Measurements from ENCODE around the gene GASK1A.
A peak's percentile ranks its signal among the peaks of the same experiment; 100 is the strongest.

GASK1A gene

DNA sequence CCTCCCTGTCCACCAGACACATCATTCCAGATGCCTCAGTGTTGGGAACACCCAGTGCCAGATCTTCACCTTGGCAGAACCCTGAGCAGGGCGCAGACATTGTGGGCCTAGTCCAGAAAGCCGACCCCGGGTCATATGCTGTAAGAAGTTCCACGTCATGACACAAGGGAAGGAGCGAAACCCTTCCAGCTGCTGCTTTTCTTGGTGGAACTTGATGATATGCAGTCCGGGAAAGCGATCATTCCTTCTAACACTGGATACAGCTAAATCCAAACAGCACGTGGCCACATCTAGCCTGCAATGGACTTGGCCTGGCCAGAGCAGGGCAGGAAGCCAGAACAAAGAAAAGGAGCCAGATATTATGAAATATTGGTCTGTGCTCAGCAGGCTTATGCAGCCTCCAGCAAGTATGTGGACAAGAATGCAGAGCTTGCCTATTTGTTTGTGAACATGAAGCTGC, 22.0 kb downstream of the GASK1A start:
- Histone ChIP-seq H3K9ac (ENCODE audit: low read length) (peak overlapping the region; percentile 81), H3K36me3 (ENCODE audit: control insufficient read depth, insufficient read depth, low read length, severe bottlenecking) (no peaks in the 10 kb centered on the region), H3K27me3 (replicated peaks; ENCODE audit: control insufficient read depth, insufficient read depth, low read length) (no peaks in the 10 kb centered on the region), H3K9me3 (ENCODE audit: control insufficient read depth, low read length) (no peaks in the 10 kb centered on the region), H3K4me3 (ENCODE audit: low read length) (peak overlapping the region; percentile 76), H3K4me1 (ENCODE audit: control insufficient read depth, insufficient read depth, low read length) (peaks cover 59% of the 10 kb centered on the region)
- DNase-seq (ENCODE audit: low read depth): peak; percentile 96

DNA sequence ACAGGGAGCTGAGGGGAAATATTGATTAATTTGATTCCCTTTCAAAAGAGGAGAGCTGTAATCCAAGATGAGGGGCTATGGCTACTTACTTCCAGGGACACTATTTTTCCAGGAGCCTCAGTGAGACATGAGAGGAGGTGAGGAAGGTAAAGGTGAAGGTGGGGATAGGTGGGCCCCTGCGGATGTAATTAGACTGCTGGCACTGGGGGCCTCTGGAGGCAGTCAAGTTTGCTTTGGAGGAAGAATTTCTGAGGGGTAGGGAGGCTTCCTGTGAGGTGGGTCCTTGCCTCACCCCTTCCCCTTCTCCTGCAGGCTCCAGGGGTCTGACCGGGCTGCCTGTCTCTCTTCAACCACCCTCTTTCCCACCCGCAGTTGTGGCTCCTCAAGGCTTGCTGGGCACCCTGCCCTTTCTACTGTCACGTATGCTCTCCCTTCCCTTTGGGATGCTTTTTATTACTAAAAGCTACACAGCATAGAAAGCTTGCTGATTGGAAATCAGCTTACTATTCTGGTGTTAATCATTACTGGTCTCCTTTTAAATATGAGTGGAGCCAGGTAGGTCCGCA, 22.5 kb downstream of the GASK1A start:
- H3K9me3 ChIP-seq (ENCODE audit: control insufficient read depth, low read length): no peaks in the 10 kb centered on the region
- H3K4me1 ChIP-seq (ENCODE audit: control insufficient read depth, insufficient read depth, low read length): peaks cover 55% of the 10 kb centered on the region
- DNase-seq (ENCODE audit: low read depth): peak; percentile 4
- H3K27me3 ChIP-seq (replicated peaks; ENCODE audit: control insufficient read depth, insufficient read depth, low read length): no peaks in the 10 kb centered on the region
- peak overlapping the region; percentile 76 for H3K4me3 ChIP-seq (ENCODE audit: low read length)
- H3K9ac ChIP-seq (ENCODE audit: low read length): peak overlapping the region; percentile 81
- no peaks in the 10 kb centered on the region for H3K36me3 ChIP-seq (ENCODE audit: control insufficient read depth, insufficient read depth, low read length, severe bottlenecking)

DNA sequence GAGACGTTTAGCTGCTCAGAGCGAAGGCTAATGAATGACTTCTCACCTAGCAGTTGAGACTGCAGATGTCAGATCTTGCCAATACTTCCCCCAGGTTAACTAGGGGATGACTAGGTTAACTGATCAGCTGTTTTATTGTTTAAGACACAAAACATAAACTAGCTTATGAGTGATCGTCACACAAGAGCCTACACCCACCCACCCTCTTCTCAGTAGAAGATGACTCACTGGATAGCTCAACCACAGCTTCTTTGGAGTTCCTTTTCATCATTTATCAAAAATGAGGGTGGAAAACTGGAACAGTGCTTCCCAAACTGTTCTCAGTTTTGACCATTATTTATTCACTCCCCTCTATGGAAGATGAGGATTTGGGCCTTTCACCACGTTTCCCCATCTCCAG, 25.2 kb downstream of the GASK1A start:
- no peak overlapping the region for H3K4me3 ChIP-seq (ENCODE audit: low read length)
- no peaks in the 10 kb centered on the region for H3K9me3 ChIP-seq (ENCODE audit: control insufficient read depth, low read length)
- H3K36me3 ChIP-seq (ENCODE audit: control insufficient read depth, insufficient read depth, low read length, severe bottlenecking): no peaks in the 10 kb centered on the region
- no peaks in the 10 kb centered on the region for H3K27me3 ChIP-seq (replicated peaks; ENCODE audit: control insufficient read depth, insufficient read depth, low read length)
- H3K9ac ChIP-seq (ENCODE audit: low read length): no peak overlapping the region
- peak; percentile 16 for DNase-seq (ENCODE audit: low read depth)
- H3K4me1 ChIP-seq (ENCODE audit: control insufficient read depth, insufficient read depth, low read length): peaks cover 46% of the 10 kb centered on the region

DNA sequence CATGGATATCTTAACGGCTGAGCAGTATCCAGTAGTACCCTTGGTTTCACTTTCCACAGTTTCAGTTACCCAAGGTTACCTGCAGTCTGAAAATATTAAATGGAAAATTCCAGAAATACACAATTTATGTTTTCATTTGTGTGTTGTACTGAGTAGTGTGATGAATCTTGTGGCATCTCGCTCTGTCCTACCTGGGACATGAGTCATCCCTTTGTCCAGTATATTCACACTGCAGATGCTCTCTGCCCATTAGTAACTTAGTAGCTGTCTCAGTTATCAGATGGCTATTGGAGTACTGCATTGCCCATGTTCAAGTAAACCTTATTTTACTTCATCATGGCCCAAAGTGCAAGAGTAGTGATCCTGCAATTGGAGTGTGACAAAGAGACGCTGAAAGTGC, 26.1 kb downstream of the GASK1A start:
- H3K27me3 ChIP-seq (replicated peaks; ENCODE audit: control insufficient read depth, insufficient read depth, low read length): peaks cover 6% of the 10 kb centered on the region

DNA sequence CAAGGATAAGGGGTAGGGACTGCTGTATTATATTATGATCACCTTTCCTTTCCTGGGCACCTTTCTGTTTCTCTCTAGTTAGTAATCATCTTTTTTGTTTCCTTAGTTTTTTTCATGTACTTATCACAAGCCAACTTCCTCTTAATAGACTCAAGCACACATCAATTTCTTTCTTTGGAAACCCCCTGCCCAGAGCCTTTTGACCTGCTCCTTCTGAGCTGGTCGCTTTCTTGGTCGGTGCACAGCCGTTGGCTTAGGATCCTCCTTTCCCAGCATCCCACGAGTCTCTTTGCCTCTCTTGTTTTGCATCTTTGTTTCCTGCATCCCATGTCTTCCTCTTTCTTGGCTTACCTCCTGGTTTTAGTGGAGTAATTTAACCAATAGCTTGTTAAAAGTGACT, 26.9 kb downstream of the GASK1A start:
- Histone ChIP-seq H3K27me3 (replicated peaks; ENCODE audit: control insufficient read depth, insufficient read depth, low read length) (peaks cover 6% of the 10 kb centered on the region), H3K9me3 (ENCODE audit: control insufficient read depth, low read length) (no peaks in the 10 kb centered on the region), H3K4me3 (ENCODE audit: low read length) (no peak overlapping the region), H3K36me3 (ENCODE audit: control insufficient read depth, insufficient read depth, low read length, severe bottlenecking) (no peaks in the 10 kb centered on the region), H3K9ac (ENCODE audit: low read length) (no peak overlapping the region), H3K4me1 (ENCODE audit: control insufficient read depth, insufficient read depth, low read length) (peaks cover 29% of the 10 kb centered on the region)
- DNase-seq (ENCODE audit: low read depth): no peak

More for the DNA sequence above, 26.1 kb downstream of the GASK1A start:
- H3K4me1 ChIP-seq (ENCODE audit: control insufficient read depth, insufficient read depth, low read length): peaks cover 36% of the 10 kb centered on the region
- H3K4me3 ChIP-seq (ENCODE audit: low read length): no peak overlapping the region
- H3K9me3 ChIP-seq (ENCODE audit: control insufficient read depth, low read length): no peaks in the 10 kb centered on the region
- H3K9ac ChIP-seq (ENCODE audit: low read length): no peak overlapping the region
- no peak for DNase-seq (ENCODE audit: low read depth)
- no peaks in the 10 kb centered on the region for H3K36me3 ChIP-seq (ENCODE audit: control insufficient read depth, insufficient read depth, low read length, severe bottlenecking)

DNA sequence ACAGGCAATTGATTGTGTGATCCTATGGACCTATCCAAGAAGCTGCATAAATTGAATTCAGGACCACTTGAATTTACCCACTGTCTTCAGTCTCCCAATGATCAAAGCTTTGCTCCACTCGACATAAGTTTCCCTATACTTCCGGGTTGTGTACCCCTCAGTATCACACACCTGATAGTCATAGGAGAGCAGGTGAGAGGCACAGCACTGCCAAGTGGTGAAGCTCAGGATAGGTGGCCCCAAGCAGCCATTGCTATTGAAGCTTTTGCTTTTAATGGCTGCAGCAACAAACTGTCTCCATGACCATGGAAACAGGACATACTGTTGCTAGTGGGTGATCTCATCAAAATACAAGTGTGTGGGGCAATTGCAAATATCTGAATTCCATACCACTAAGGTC, 27.7 kb downstream of the GASK1A start:
- no peak for DNase-seq (ENCODE audit: low read depth)
- Histone ChIP-seq H3K4me1 (ENCODE audit: control insufficient read depth, insufficient read depth, low read length) (peaks cover 22% of the 10 kb centered on the region), H3K4me3 (ENCODE audit: low read length) (no peak overlapping the region), H3K27me3 (replicated peaks; ENCODE audit: control insufficient read depth, insufficient read depth, low read length) (peaks cover 6% of the 10 kb centered on the region), H3K9me3 (ENCODE audit: control insufficient read depth, low read length) (no peaks in the 10 kb centered on the region), H3K36me3 (ENCODE audit: control insufficient read depth, insufficient read depth, low read length, severe bottlenecking) (no peaks in the 10 kb centered on the region), H3K9ac (ENCODE audit: low read length) (no peak overlapping the region)

DNA sequence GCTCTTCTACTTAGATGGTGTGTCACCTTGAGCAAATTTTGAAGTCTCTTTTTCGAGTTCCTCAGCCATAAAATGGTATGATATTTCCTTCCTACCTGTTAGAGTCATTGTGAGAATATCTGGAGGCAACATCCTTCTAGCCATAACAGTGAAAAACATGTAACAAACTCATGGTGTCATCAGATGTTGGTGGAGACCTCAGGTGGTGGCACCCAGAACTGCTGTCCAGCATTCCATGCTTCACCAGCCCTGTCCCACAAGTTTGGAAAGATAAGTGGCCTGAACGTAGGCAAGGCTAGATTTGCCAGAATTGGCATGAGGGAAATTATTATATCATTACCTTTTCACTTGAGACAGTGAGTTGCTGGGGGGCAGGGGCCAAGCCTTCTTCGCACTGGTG, 30.4 kb downstream of the GASK1A start:
- no peaks in the 10 kb centered on the region for H3K9me3 ChIP-seq (ENCODE audit: control insufficient read depth, low read length)
- no peak for DNase-seq (ENCODE audit: low read depth)
- H3K4me1 ChIP-seq (ENCODE audit: control insufficient read depth, insufficient read depth, low read length): peaks cover 3% of the 10 kb centered on the region
- no peak overlapping the region for H3K9ac ChIP-seq (ENCODE audit: low read length)
- H3K27me3 ChIP-seq (replicated peaks; ENCODE audit: control insufficient read depth, insufficient read depth, low read length): peaks cover 6% of the 10 kb centered on the region
- H3K4me3 ChIP-seq (ENCODE audit: low read length): no peak overlapping the region
- no peaks in the 10 kb centered on the region for H3K36me3 ChIP-seq (ENCODE audit: control insufficient read depth, insufficient read depth, low read length, severe bottlenecking)

DNA sequence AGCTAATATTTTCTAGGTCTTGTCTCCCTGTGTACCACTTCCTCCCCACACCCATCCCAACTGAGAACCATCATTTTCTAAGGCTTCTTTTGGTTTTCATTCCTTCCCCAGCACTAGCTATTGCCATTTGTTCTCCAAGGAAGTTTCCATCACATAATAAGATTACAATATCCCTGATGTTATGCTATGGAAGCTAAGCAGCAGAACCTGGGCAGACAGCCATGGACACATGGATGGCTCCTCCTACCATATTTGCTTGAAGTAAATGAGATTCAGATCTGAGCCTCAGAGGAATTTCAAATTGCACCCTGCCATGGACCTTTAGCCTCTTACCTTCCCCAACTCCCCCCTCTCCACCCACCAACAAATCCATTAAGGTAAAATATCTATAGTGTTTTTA, 31.5 kb downstream of the GASK1A start:
- no peak overlapping the region for H3K9ac ChIP-seq (ENCODE audit: low read length)
- no peak for DNase-seq (ENCODE audit: low read depth)

DNA sequence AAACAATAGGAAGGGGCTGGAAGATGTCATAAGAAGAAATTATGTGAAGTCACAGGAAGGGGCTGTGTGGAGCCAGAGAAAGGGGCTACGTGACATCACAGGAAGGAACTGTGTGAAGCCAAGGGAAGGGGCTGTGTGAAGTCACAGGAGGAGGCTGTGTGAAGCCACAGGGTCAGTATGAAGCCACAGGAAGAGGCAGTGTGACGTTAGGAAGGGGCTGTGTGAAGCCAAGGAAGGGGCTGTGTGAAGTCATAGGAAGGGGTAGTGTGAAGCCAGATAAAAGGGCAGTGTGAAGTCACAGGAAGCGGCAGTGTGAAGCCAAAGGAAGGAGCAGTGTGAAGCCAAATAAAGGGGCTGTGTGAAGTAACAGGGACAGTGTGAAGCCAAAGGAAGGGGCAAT, 32.5 kb downstream of the GASK1A start:
- DNase-seq (ENCODE audit: low read depth): no peak
- Histone ChIP-seq H3K9ac (ENCODE audit: low read length) (no peak overlapping the region), H3K27me3 (replicated peaks; ENCODE audit: control insufficient read depth, insufficient read depth, low read length) (peaks cover 6% of the 10 kb centered on the region), H3K36me3 (ENCODE audit: control insufficient read depth, insufficient read depth, low read length, severe bottlenecking) (no peaks in the 10 kb centered on the region), H3K4me1 (ENCODE audit: control insufficient read depth, insufficient read depth, low read length) (no peaks in the 10 kb centered on the region), H3K9me3 (ENCODE audit: control insufficient read depth, low read length) (no peaks in the 10 kb centered on the region), H3K4me3 (ENCODE audit: low read length) (no peak overlapping the region)

More for the DNA sequence above, 31.5 kb downstream of the GASK1A start:
- H3K4me3 ChIP-seq (ENCODE audit: low read length): no peak overlapping the region
- H3K4me1 ChIP-seq (ENCODE audit: control insufficient read depth, insufficient read depth, low read length): no peaks in the 10 kb centered on the region
- H3K36me3 ChIP-seq (ENCODE audit: control insufficient read depth, insufficient read depth, low read length, severe bottlenecking): no peaks in the 10 kb centered on the region
- peaks cover 6% of the 10 kb centered on the region for H3K27me3 ChIP-seq (replicated peaks; ENCODE audit: control insufficient read depth, insufficient read depth, low read length)
- no peaks in the 10 kb centered on the region for H3K9me3 ChIP-seq (ENCODE audit: control insufficient read depth, low read length)

DNA sequence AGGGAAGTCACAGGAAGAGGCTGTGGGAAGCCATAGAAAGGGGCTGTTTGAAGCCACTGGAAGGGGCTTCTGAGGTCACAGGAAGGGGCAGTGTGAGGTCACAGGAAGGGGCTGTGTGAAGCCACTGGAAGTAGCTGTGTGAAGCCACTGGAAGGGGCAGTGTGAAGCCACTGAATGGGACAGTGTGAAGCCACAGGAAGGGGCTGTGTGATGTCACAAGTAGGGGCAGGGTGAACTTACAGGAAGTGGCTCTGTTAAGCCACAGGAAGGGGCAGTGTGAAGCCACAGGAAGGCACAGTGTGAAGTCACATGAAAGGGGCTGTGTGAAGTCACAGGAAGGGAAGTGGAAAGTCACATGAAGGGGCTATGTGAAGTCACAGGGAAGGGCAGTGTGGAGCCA, 33.1 kb downstream of the GASK1A start:
- H3K4me1 ChIP-seq (ENCODE audit: control insufficient read depth, insufficient read depth, low read length): no peaks in the 10 kb centered on the region
- no peaks in the 10 kb centered on the region for H3K36me3 ChIP-seq (ENCODE audit: control insufficient read depth, insufficient read depth, low read length, severe bottlenecking)
- no peak overlapping the region for H3K9ac ChIP-seq (ENCODE audit: low read length)
- peaks cover 6% of the 10 kb centered on the region for H3K27me3 ChIP-seq (replicated peaks; ENCODE audit: control insufficient read depth, insufficient read depth, low read length)
- no peaks in the 10 kb centered on the region for H3K9me3 ChIP-seq (ENCODE audit: control insufficient read depth, low read length)
- no peak overlapping the region for H3K4me3 ChIP-seq (ENCODE audit: low read length)
- no peak for DNase-seq (ENCODE audit: low read depth)

DNA sequence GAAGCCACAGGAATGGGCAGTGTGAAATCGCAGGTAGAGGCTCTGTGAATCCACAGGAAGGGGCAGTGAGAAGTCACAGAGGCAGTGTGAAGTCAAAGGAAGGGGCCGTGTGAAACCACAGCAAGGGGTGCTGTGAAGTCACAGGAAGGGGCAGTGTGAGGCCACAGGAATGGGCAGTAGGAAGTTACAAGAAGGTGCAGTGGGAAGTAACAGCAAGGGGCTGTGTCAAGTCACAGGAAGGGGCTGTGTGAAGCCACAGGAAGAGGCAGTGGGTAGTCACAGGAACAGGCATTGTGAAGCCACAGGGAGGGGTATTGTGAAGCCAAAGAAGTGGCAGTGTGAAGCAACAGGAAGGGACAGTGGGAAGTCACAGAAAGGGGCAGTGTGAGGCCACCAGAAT, 34.1 kb downstream of the GASK1A start:
- Histone ChIP-seq H3K9ac (ENCODE audit: low read length) (no peak overlapping the region), H3K4me1 (ENCODE audit: control insufficient read depth, insufficient read depth, low read length) (peaks cover 4% of the 10 kb centered on the region), H3K4me3 (ENCODE audit: low read length) (no peak overlapping the region), H3K9me3 (ENCODE audit: control insufficient read depth, low read length) (no peaks in the 10 kb centered on the region), H3K27me3 (replicated peaks; ENCODE audit: control insufficient read depth, insufficient read depth, low read length) (peaks cover 6% of the 10 kb centered on the region), H3K36me3 (ENCODE audit: control insufficient read depth, insufficient read depth, low read length, severe bottlenecking) (no peaks in the 10 kb centered on the region)
- no peak for DNase-seq (ENCODE audit: low read depth)

DNA sequence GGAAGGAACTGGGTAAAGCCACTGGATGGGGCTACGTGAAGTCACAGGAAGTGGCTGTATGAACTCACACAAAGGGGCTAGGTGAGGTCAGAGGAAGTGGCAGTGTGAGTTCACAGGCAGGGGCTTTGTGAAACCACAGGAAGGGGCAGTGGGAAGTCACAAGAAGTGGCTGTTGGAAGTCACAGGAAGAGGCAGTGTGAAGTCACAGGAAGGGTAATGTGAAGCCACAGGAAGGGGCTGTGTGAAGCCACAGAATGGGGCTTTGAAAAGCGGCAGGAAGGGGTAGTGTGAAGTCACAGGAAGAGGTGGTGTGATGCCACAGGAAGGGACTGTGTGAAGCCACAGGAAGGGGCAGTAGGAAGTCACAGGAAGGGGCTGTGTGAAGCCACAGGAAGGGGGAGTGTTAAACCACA, 34.6 kb downstream of the GASK1A start:
- H3K9me3 ChIP-seq (ENCODE audit: control insufficient read depth, low read length): no peaks in the 10 kb centered on the region
- H3K36me3 ChIP-seq (ENCODE audit: control insufficient read depth, insufficient read depth, low read length, severe bottlenecking): no peaks in the 10 kb centered on the region
- H3K27me3 ChIP-seq (replicated peaks; ENCODE audit: control insufficient read depth, insufficient read depth, low read length): peaks cover 6% of the 10 kb centered on the region
- no peak overlapping the region for H3K9ac ChIP-seq (ENCODE audit: low read length)
- DNase-seq (ENCODE audit: low read depth): no peak
- no peak overlapping the region for H3K4me3 ChIP-seq (ENCODE audit: low read length)
- peaks cover 9% of the 10 kb centered on the region for H3K4me1 ChIP-seq (ENCODE audit: control insufficient read depth, insufficient read depth, low read length)
